ENCODE results near the gene PPIP5K2.

PPIP5K2 gene

DNA sequence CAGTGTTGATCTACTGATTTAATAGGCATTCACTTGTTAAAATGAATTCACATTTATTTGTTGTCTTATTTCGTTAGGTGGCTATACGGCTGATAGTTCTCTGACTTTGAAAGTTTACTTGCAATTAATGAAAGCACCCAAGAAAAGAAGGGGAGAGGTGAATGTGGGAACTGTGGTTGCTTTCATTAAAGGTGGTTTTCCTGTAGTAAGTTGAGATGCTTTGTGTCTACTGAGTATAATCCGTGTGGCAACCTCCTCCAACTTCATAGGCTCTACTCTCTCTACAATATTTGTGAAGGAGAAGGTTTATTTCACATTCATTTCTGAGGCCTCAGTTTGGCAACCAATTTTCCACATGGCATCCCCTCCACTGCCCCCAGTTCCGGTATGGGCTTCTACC lies 125.7 kb downstream of the PPIP5K2 start:
- TF ChIP-seq, protein P1, sequence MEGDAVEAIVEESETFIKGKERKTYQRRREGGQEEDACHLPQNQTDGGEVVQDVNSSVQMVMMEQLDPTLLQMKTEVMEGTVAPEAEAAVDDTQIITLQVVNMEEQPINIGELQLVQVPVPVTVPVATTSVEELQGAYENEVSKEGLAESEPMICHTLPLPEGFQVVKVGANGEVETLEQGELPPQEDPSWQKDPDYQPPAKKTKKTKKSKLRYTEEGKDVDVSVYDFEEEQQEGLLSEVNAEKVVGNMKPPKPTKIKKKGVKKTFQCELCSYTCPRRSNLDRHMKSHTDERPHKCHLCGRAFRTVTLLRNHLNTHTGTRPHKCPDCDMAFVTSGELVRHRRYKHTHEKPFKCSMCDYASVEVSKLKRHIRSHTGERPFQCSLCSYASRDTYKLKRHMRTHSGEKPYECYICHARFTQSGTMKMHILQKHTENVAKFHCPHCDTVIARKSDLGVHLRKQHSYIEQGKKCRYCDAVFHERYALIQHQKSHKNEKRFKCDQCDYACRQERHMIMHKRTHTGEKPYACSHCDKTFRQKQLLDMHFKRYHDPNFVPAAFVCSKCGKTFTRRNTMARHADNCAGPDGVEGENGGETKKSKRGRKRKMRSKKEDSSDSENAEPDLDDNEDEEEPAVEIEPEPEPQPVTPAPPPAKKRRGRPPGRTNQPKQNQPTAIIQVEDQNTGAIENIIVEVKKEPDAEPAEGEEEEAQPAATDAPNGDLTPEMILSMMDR (conservative IDR thresholded peaks at IDR 0.05; ENCODE audit: control insufficient read depth, insufficient read depth, low read depth, low read length): no peak
- DNase-seq (ENCODE audit: low read depth): no peak
- H3K4me3 ChIP-seq (ENCODE audit: control insufficient read depth, low read depth, low read length): no peak overlapping the region

DNA sequence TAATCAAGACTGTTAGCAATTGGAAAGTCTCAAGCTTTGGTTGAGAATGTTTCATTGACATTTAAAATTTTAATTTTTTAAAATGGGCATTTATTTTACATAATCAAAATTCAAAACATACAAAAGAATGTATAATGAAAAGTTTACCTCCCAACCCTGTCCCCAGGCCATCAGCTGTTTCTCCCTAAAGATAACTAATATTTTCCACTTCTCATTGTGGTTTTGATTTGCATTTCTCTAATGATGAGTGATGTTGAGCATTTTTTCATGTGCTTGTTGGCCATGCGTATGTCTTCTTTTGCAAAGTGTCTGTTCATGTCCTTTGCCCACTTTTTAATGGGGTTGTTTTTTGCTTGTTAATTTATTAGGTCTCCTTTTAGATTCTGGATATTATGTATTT lies 127.0 kb downstream of the PPIP5K2 start:
- DNase-seq (ENCODE audit: low read depth): no peak
- H3K4me3 ChIP-seq (ENCODE audit: control insufficient read depth, low read depth, low read length): no peak overlapping the region
- TF ChIP-seq, protein P1 (conservative IDR thresholded peaks at IDR 0.05; ENCODE audit: control insufficient read depth, insufficient read depth, low read depth, low read length): no peak

DNA sequence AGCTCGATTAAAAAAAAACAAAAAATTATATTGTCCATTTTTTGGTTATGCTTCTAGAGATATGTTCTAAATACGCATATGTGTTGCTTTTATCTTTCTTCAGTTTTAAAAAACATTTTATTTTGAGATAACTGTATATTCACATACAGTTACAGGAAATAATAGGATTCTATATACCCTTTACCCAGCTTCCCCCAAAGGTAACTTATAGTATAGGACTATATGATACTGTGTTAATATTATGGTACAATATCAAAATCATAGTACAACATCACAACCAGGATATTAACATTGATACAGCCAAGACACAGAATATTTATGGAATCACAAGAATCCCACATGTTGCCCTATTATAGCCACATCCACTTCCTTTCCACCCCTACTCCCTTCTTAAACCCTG lies 129.0 kb downstream of the PPIP5K2 start:
- DNase-seq (ENCODE audit: low read depth): no peak

DNA sequence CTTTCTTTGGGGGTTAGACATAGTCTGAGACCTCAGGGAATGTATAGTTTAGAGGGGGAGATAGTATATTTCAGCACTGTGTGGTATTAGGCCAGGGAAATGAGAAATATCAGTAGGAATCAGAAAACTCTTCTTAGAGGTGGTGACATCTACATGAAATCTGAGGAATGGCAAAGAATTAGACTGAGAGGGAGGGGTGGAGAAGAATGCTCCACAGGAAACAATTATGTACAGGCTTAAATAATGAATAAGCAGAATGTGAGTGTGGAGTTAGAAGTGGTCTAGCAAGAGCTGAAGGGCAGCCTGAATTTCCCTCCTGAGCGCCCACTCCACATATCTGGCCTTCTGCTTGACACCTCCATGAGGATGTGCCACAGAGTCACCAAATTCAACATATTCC lies 134.8 kb downstream of the PPIP5K2 start:
- no peak overlapping the region for H3K4me3 ChIP-seq (ENCODE audit: control insufficient read depth, low read depth, low read length)
- TF ChIP-seq, protein P1 (conservative IDR thresholded peaks at IDR 0.05; ENCODE audit: control insufficient read depth, insufficient read depth, low read depth, low read length): no peak
- no peak for DNase-seq (ENCODE audit: low read depth)

More for the DNA sequence above, 129.0 kb downstream of the PPIP5K2 start:
- TF ChIP-seq, protein P1 (conservative IDR thresholded peaks at IDR 0.05; ENCODE audit: control insufficient read depth, insufficient read depth, low read depth, low read length): no peak
- no peak overlapping the region for H3K4me3 ChIP-seq (ENCODE audit: control insufficient read depth, low read depth, low read length)

DNA sequence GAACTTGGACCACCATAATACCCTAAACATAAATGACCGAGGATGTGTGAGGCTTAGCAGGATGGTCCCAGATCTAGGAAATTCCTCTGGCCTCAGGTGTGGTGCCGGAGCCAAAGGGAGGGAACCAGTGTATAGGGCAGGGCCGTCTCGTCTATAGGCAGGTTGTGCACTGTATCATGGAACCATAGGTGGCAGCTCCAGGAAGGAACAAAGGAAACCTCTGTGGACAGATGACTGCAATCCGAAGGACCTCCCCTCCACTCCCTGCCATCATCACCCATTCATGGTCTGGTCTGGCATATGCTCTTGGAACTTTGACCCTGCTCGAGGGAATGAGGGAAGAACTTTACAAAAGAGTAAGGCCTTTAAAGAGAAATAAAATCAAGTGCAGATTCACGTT lies 135.6 kb downstream of the PPIP5K2 start:
- no peak for DNase-seq (ENCODE audit: low read depth)
- TF ChIP-seq, protein P1 (conservative IDR thresholded peaks at IDR 0.05; ENCODE audit: control insufficient read depth, insufficient read depth, low read depth, low read length): no peak
- no peak overlapping the region for H3K4me3 ChIP-seq (ENCODE audit: control insufficient read depth, low read depth, low read length)

DNA sequence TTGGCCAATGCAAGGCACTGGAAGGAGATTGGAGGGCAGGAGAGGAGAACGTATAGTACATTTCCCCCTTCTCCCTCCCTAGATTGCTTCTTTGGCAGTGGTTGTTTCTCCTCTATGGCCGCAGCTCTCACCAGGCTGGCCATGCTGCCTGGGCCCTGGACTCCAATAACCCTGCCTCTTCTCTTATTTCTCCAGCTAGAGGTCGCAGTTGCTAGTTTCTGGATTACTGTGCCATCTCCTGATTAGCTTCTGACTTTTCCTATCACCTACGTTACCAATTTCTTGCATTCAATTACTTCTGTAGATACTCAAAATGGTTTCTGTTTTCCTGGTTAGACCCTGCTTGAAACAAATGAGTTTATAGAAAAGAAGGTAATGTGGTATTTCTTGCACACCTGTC lies 136.1 kb downstream of the PPIP5K2 start:
- H3K4me3 ChIP-seq (ENCODE audit: control insufficient read depth, low read depth, low read length): no peak overlapping the region
- DNase-seq (ENCODE audit: low read depth): no peak
- TF ChIP-seq, protein P1 (conservative IDR thresholded peaks at IDR 0.05; ENCODE audit: control insufficient read depth, insufficient read depth, low read depth, low read length): no peak

DNA sequence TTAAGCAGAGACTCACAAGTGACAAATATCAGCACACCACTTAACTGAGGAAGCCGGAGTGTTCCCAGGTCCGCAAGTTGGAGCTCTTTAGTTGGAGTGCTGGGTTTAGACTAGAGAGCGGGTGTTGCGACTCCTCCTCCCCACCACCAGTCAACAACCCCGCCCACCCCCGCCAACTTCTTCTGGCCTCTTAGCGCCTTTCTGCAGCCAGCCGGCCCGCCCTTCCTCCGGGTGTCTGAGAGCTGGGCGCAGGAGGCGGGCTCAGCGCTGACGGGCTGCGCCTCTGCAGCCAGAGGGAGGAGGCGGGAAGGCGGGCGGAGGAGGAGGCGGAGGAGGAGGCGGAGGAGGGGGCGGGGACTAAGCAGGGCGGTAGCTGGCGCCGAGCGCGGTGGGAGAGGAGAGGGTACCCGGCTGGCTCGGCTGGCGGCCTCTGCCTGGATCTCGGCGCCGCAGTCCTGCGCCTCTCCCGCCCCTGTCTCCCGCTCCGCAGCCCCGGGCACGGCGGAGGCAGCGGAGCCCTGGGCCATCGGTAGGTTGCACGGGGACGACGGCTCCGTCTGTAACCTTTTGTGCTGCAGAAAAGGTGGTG lies 138.4 kb downstream of the PPIP5K2 start, which contains the start of gene MACIR:
Gene MACIR, plus strand, starts transcription at position 396 of the 589 bp plus-strand sequence. CDS start 17,157 bp downstream, outside the sequence.
- TF ChIP-seq, protein P1 (conservative IDR thresholded peaks at IDR 0.05; ENCODE audit: control insufficient read depth, insufficient read depth, low read depth, low read length): no peak
- peak within 1 kb of the TSS; percentile 76 for H3K4me3 ChIP-seq (ENCODE audit: control insufficient read depth, low read depth, low read length)
- DNase-seq (ENCODE audit: low read depth): peak; percentile 94
